ENCODE measurements around the gene LGALS1. TPM values are rescaled to one million over a fixed set of nuclear protein-coding genes. Genes with fewer than 3 reads are reported as not detected.

Gene LGALS1
- total and polyA plus RNA-seq, 9 of the 15 experiments (the other 6 are each of a cell fraction or from before 2014, with no cell fraction given) = 160 to 800 (median 330) TPM

- TF ChIP-seq ZNF609 (CRISPR knock-in tag; IDR thresholded peaks at IDR 0.05; ENCODE audit: borderline replicate concordance) (no peak), ETS1 (conservative IDR thresholded peaks at IDR 0.05; ENCODE audit: control insufficient read depth, low read depth, low read length) (no peak), MTF1 (CRISPR knock-in tag; IDR thresholded peaks at IDR 0.05; ENCODE audit: borderline replicate concordance) (no peak), HCFC1 (IDR thresholded peaks at IDR 0.05; ENCODE audit: low read depth, low read length) (no peak; the same call in 1 of the 2 replicates), HMG20A (CRISPR knock-in tag; conservative IDR thresholded peaks at IDR 0.05) (no peak), ATF3 (IDR thresholded peaks at IDR 0.05) (no peak), ATF3 (CRISPR knock-in tag; conservative IDR thresholded peaks at IDR 0.05) (no peak), HMBOX1 (IDR thresholded peaks at IDR 0.05) (no peak), ELK3 (CRISPR knock-in tag; IDR thresholded peaks at IDR 0.05) (no peak), CAMTA2 (CRISPR knock-in tag; conservative IDR thresholded peaks at IDR 0.05) (no peak), ZNF384 (IDR thresholded peaks at IDR 0.05; ENCODE audit: low read depth, low read length) (no peak), VEZF1 (CRISPR knock-in tag; IDR thresholded peaks at IDR 0.05) (no peak; the same call in 1 of the 2 replicates), CBX8 (IDR thresholded peaks at IDR 0.05; ENCODE audit: borderline replicate concordance, extremely low read depth, low read depth, low read length, poor library complexity, severe bottlenecking) (no peak), NFIC (IDR thresholded peaks at IDR 0.05) (no peak), TCFL5 (CRISPR knock-in tag; conservative IDR thresholded peaks at IDR 0.05) (no peak)
Observed at GRCh38 chr22:37658133-37659065, 17.0 kb upstream of the LGALS1 start, which contains the start of gene PDXP (continued).

Data from K562 (cell line).